GM12878 (cell line): ENCODE measurements around the gene PRDM2. TPM values are rescaled to one million over a fixed set of nuclear protein-coding genes. Genes with fewer than 3 reads are reported as not detected.

ENCODE experiments used
- ATAC-seq: fragments of 200-7000 bp; cut with Tn5 transposase; 3 replicates; pipeline ENCODE4 v1.9.1; 2020; ENCODE audit warnings: mild to moderate bottlenecking, moderate library complexity
- BruUV-seq: library from RNA; stranded (reverse); fragments of 400-500 nt; replicated peaks from 2 replicates; lab custom pipeline; 2021; lab: Mats Ljungman, UMichigan
- CTCF ChIA-PET: fragments of 300-600 bp; sonication (Branson Sonifier 250); formaldehyde crosslinking; extraction: SDS; loops from one replicate; lab custom pipeline; 2021; ENCODE audit warnings: inconsistent platforms; lab: Yijun Ruan, JAX
- POLR2A ChIA-PET: fragments of 350-600 bp; formaldehyde crosslinking; extraction: SDS; loops from one replicate; lab custom pipeline; 2021; ENCODE audit warnings: inconsistent platforms; lab: Charles Lee
- RAD21 ChIA-PET: fragments of 300-600 bp; sonication (Branson Sonifier 250); formaldehyde crosslinking; loops from one replicate; lab custom pipeline; 2023; ENCODE audit warnings: antibody characterized with exemption; ENCODE audit not compliant: unreplicated experiment; lab: Charles Lee
- SMC1A ChIA-PET: fragments of 300-600 bp; sonication (Branson Sonifier 250); formaldehyde crosslinking; loops from one replicate; lab custom pipeline; 2023; ENCODE audit not compliant: unreplicated experiment, uncharacterized antibody; lab: Charles Lee
- DNase-seq: peaks from one replicate; pipeline ENCODE4 v3.0.0-alpha.2; 2011; ENCODE audit warnings: low read depth, low spot score
- FAIRE-seq: peaks from 3 replicates; lab custom pipeline; 2011; peaks lifted over from hg19 to GRCh38; lab: Jason Lieb, UNC
- H2AFZ ChIP-seq: 2 replicates; pipeline ENCODE4 v1.6.0; 2011; ENCODE audit warnings: low read depth, low read length, control low read depth; ENCODE audit not compliant: control insufficient read depth
- H3K27ac ChIP-seq: 2 replicates; pipeline ENCODE4 v1.5.1; 2011; ENCODE audit warnings: control low read depth; ENCODE audit not compliant: control insufficient read depth, insufficient read depth
- H3K27me3 ChIP-seq, 2 experiments: replicated peaks in 1 of 2; 2 replicates each; pipeline versions ENCODE4 v1.6.0 to v1.6.1; 2011; ENCODE audit warnings: low read length in 1 of 2; ENCODE audit not compliant: control insufficient read depth in 2 of 2, insufficient read depth in 2 of 2
- H3K36me3 ChIP-seq, 2 experiments: 2 replicates each; pipeline ENCODE4 v1.5.1; 2011; ENCODE audit warnings: low read length in 1 of 2; ENCODE audit not compliant: control insufficient read depth in 2 of 2, insufficient read depth in 2 of 2
- H3K4me1 ChIP-seq: 2 replicates; pipeline ENCODE4 v1.6.1; 2011; ENCODE audit warnings: mild to moderate bottlenecking, low read length, moderate library complexity, mixed read lengths; ENCODE audit not compliant: control insufficient read depth, insufficient read depth
- H3K4me2 ChIP-seq: 2 replicates; pipeline ENCODE4 v1.6.0; 2011; ENCODE audit warnings: control low read depth; ENCODE audit not compliant: control insufficient read depth, insufficient read depth
- H3K4me3 ChIP-seq: fragments of 200-600 bp; sonication (generic); 2 replicates; pipeline ENCODE4 v1.5.1; 2016
- H3K79me2 ChIP-seq: 2 replicates; pipeline ENCODE4 v1.6.0; 2011; ENCODE audit warnings: low read length; ENCODE audit not compliant: control insufficient read depth, insufficient read depth
- H3K9ac ChIP-seq: 2 replicates; pipeline ENCODE4 v1.8.0; 2011; ENCODE audit warnings: low read length, control low read depth, mixed read lengths; ENCODE audit not compliant: control insufficient read depth, insufficient read depth
- H3K9me3 ChIP-seq: replicated peaks from 3 replicates; pipeline ENCODE4 v1.5.1; 2011; ENCODE audit warnings: mild to moderate bottlenecking, low read length; ENCODE audit not compliant: control insufficient read depth, insufficient read depth
- H4K20me1 ChIP-seq: 2 replicates; pipeline ENCODE4 v1.6.0; 2011; ENCODE audit not compliant: control insufficient read depth, insufficient read depth
- ASH2L ChIP-seq: fragments of 300-600, 200-600 bp; sonication (generic); IDR thresholded peaks from 2 replicates; pipeline ENCODE4 v1.6.1; 2017; ENCODE audit warnings: low read depth, mild to moderate bottlenecking, borderline replicate concordance
- ATF7 ChIP-seq: fragments of 450-650 bp; IDR thresholded peaks from 2 replicates; pipeline ENCODE4 v1.6.1; 2016; ENCODE audit warnings: low read depth, mild to moderate bottlenecking
- EGR1 ChIP-seq, 2 experiments: IDR thresholded peaks; 1 replicate in 1 of 2; 2 replicates in 1 of 2; pipeline ENCODE4 v1.6.1; 2011 to 2012; ENCODE audit warnings: low read depth in 2 of 2, low read length in 2 of 2, borderline replicate concordance in 1 of 2, mild to moderate bottlenecking in 1 of 2, moderate library complexity in 1 of 2
- LARP7 ChIP-seq: fragments of 450-650 bp; IDR thresholded peaks from 2 replicates; pipeline ENCODE4 v1.6.1; 2017; ENCODE audit warnings: mild to moderate bottlenecking
- MEF2B ChIP-seq: fragments of 450-650 bp; IDR thresholded peaks from 2 replicates; pipeline ENCODE4 v1.6.1; 2018; ENCODE audit warnings: mild to moderate bottlenecking, moderate library complexity; ENCODE audit not compliant: partially characterized antibody, poor library complexity, severe bottlenecking
- NFIC ChIP-seq: IDR thresholded peaks from 2 replicates; pipeline ENCODE4 v1.6.1; 2012; ENCODE audit warnings: low read depth, mild to moderate bottlenecking, inconsistent platforms, low read length, moderate library complexity
- NFXL1 ChIP-seq: fragments of 450-650 bp; IDR thresholded peaks from 2 replicates; pipeline ENCODE4 v1.6.1; 2017; ENCODE audit warnings: antibody characterized with exemption, mild to moderate bottlenecking, borderline replicate concordance
- NR2F1 ChIP-seq: fragments of 450-650 bp; conservative IDR thresholded peaks from 2 replicates; pipeline ENCODE4 v1.6.1; 2017; ENCODE audit warnings: mild to moderate bottlenecking
- PAX8 ChIP-seq: fragments of 450-650 bp; IDR thresholded peaks from 2 replicates; pipeline ENCODE4 v1.6.1; 2017; ENCODE audit warnings: mild to moderate bottlenecking, moderate library complexity
- POLR2AphosphoS2 ChIP-seq: IDR thresholded peaks from 2 replicates; pipeline ENCODE4 v1.6.1; 2011; ENCODE audit warnings: low read depth, mild to moderate bottlenecking, low read length, improper control_type of control experiment, moderate library complexity
- RAD51 ChIP-seq: fragments of 450-650 bp; IDR thresholded peaks from 2 replicates; pipeline ENCODE4 v1.6.1; 2016; ENCODE audit warnings: moderate library complexity, mild to moderate bottlenecking, inconsistent platforms
- SIN3A ChIP-seq: IDR thresholded peaks from 2 replicates; pipeline ENCODE4 v1.6.1; 2012; ENCODE audit warnings: low read depth, low read length, improper control_type of control experiment
- SREBF2 ChIP-seq: IDR thresholded peaks from 2 replicates; pipeline ENCODE4 v1.6.1; 2012; ENCODE audit warnings: mild to moderate bottlenecking, low read length
- SRF ChIP-seq, 2 experiments: IDR thresholded peaks; 2 replicates each; pipeline ENCODE4 v1.6.1; 2011; ENCODE audit warnings: low read depth in 2 of 2, low read length in 2 of 2, mild to moderate bottlenecking in 1 of 2, moderate library complexity in 1 of 2
- STAT3 ChIP-seq: IDR thresholded peaks from 2 replicates; pipeline ENCODE4 v1.6.1; 2011; ENCODE audit warnings: low read depth, low read length, improper control_type of control experiment
- TCF12 ChIP-seq: IDR thresholded peaks from 2 replicates; pipeline ENCODE4 v1.6.1; 2011; ENCODE audit warnings: low read depth, mild to moderate bottlenecking, low read length
- ZNF384 ChIP-seq: IDR thresholded peaks from 2 replicates; pipeline ENCODE4 v1.6.1; 2012; ENCODE audit warnings: low read depth, mild to moderate bottlenecking, low read length, improper control_type of control experiment, borderline replicate concordance
- WGBS: methylation state at CpG from one replicate; pipeline ENCODE4 v1.1.6; 2016; ENCODE audit warnings: low lambda C conversion rate; ENCODE audit not compliant: insufficient replicate concordance, insufficient coverage; ENCODE audit errors: missing lambda C conversion rate; 5-methylcytosine and 5-hydroxymethylcytosine counted together
- in situ Hi-C: fragments of 300-500 bp; cut with MboI; formaldehyde crosslinking; loops from 9 replicates; pipeline ENCODE4 v1.14.3; 2018; ENCODE audit warnings: mixed read lengths
- intact Hi-C: fragments of 100-400 bp; cut with micrococcal nuclease; formaldehyde crosslinking; loops from one replicate; pipeline ENCODE4 v1.14.2; 2022; ENCODE audit not compliant: unreplicated experiment
- polyA plus RNA-seq, 11 experiments: library from polyadenylated mRNA; depleted of rRNA in 4 of 11; unstranded in 6 of 11; stranded (reverse) in 5 of 11; fragments of >200 nt; fragmentation: Nextera tagmentation in 4 of 11; fragmentation: Illumina TruSeq in 1 of 11; extraction: Ambion mirVana in 4 of 11; extraction: Trizol in 1 of 11; gene quantifications; 1 replicate in 1 of 11; 2 replicates in 10 of 11; pipeline versions ENCODE4 v1.2.1 to v1.2.3, GENCODE V29; 2011 to 2016; ENCODE audit warnings: inconsistent platforms in 2 of 11, missing spikeins in 2 of 11, low read depth in 1 of 11
- total RNA-seq, 4 experiments: library from RNA; depleted of rRNA in 3 of 4; stranded (reverse); fragments of >200 nt in 3 of 4; fragmentation: Illumina TruSeq in 1 of 4; extraction: Trizol in 1 of 4; gene quantifications; 2 replicates each; pipeline versions ENCODE4 v1.2.1 to v1.2.3, GENCODE V29; 2013 to 2021
- TF ChIP-seq, protein P1 (sequence below): fragments of 450-650 bp; IDR thresholded peaks from 2 replicates; pipeline ENCODE4 v1.6.1; 2017; ENCODE audit warnings: mild to moderate bottlenecking, moderate library complexity
- TF ChIP-seq, protein P2 (sequence below): fragments of 150-350 bp; IDR thresholded peaks from 2 replicates; pipeline ENCODE4 v1.6.1; 2016; ENCODE audit warnings: low read depth, low read length

Gene PRDM2
- total and polyA plus RNA-seq, 10 of the 15 experiments (the other 5 are each of a cell fraction or from before 2014, with no cell fraction given): 8.4 to 45.1 (median 23.5) TPM

DNA sequence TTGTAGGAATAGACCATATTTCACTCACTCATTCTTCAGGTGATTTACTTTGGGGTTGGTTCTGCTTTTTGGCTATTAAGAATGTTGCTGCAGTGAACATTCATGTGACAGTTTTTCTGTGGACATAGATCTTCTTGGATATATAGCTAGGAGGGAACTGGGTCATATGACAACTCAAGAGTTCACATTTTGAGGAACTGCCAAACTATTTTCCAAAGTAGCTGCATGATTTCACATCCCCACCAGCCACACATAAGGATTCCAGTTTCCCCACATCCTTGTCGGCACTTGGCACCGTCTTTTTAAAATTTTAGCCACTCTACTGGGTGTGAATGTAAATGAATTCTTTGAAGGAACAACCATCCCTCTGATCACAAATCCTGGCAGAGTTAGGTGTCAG is 126.0 kb downstream of the PRDM2 start:
- ATAC-seq: no peak
- Histone ChIP-seq H3K4me1 (no peaks in the 10 kb centered on the region), H3K27ac (no peak overlapping the region), H3K4me2 (no peak overlapping the region), H4K20me1 (no peaks in the 10 kb centered on the region), H3K9me3 (no peaks in the 10 kb centered on the region), H3K9ac (no peak overlapping the region), H3K79me2 (no peaks in the 10 kb centered on the region), H2AFZ (no peak overlapping the region), H3K36me3 (no peaks in the 10 kb centered on the region), H3K27me3 (no peaks in the 10 kb centered on the region; a peak in 1 of 4 replicates), H3K4me3 (no peak overlapping the region)
- RAD21 ChIA-PET: no interaction called here
- in situ Hi-C loops (loop anchor here (5.0 kb wide), 1 partner anchor 131 kb away; no protein-coding TSS in a partner anchor), intact Hi-C loops (no loop called here)
- DNase-seq: no peak
- POLR2A ChIA-PET: no interaction called here
- FAIRE-seq: no peak
- CTCF ChIA-PET: interaction anchor here (0.8 to 1.2 kb wide), 3 partner anchors 10 to 17 kb away, joined by 3 read pairs; no protein-coding TSS in a partner anchor
- no TSS peak for BruUV-seq
- TF ChIP-seq STAT3: no peak
- no peak for TF ChIP-seq ASH2L
- no peak for TF ChIP-seq POLR2AphosphoS2
- TF ChIP-seq LARP7: no peak
- TF ChIP-seq, protein P1, sequence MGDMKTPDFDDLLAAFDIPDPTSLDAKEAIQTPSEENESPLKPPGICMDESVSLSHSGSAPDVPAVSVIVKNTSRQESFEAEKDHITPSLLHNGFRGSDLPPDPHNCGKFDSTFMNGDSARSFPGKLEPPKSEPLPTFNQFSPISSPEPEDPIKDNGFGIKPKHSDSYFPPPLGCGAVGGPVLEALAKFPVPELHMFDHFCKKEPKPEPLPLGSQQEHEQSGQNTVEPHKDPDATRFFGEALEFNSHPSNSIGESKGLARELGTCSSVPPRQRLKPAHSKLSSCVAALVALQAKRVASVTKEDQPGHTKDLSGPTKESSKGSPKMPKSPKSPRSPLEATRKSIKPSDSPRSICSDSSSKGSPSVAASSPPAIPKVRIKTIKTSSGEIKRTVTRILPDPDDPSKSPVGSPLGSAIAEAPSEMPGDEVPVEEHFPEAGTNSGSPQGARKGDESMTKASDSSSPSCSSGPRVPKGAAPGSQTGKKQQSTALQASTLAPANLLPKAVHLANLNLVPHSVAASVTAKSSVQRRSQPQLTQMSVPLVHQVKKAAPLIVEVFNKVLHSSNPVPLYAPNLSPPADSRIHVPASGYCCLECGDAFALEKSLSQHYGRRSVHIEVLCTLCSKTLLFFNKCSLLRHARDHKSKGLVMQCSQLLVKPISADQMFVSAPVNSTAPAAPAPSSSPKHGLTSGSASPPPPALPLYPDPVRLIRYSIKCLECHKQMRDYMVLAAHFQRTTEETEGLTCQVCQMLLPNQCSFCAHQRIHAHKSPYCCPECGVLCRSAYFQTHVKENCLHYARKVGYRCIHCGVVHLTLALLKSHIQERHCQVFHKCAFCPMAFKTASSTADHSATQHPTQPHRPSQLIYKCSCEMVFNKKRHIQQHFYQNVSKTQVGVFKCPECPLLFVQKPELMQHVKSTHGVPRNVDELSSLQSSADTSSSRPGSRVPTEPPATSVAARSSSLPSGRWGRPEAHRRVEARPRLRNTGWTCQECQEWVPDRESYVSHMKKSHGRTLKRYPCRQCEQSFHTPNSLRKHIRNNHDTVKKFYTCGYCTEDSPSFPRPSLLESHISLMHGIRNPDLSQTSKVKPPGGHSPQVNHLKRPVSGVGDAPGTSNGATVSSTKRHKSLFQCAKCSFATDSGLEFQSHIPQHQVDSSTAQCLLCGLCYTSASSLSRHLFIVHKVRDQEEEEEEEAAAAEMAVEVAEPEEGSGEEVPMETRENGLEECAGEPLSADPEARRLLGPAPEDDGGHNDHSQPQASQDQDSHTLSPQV: no peak
- TF ChIP-seq EGR1 (IDR thresholded peaks at IDR 0.05; ENCODE audit: borderline replicate concordance in 1 of 2, low read depth in 2 of 2, low read length in 2 of 2): no peak
- TF ChIP-seq NFIC: no peak
- TF ChIP-seq, protein P2, sequence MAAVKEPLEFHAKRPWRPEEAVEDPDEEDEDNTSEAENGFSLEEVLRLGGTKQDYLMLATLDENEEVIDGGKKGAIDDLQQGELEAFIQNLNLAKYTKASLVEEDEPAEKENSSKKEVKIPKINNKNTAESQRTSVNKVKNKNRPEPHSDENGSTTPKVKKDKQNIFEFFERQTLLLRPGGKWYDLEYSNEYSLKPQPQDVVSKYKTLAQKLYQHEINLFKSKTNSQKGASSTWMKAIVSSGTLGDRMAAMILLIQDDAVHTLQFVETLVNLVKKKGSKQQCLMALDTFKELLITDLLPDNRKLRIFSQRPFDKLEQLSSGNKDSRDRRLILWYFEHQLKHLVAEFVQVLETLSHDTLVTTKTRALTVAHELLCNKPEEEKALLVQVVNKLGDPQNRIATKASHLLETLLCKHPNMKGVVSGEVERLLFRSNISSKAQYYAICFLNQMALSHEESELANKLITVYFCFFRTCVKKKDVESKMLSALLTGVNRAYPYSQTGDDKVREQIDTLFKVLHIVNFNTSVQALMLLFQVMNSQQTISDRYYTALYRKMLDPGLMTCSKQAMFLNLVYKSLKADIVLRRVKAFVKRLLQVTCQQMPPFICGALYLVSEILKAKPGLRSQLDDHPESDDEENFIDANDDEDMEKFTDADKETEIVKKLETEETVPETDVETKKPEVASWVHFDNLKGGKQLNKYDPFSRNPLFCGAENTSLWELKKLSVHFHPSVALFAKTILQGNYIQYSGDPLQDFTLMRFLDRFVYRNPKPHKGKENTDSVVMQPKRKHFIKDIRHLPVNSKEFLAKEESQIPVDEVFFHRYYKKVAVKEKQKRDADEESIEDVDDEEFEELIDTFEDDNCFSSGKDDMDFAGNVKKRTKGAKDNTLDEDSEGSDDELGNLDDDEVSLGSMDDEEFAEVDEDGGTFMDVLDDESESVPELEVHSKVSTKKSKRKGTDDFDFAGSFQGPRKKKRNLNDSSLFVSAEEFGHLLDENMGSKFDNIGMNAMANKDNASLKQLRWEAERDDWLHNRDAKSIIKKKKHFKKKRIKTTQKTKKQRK: no peak
- TF ChIP-seq MEF2B: no peak
- no peak for TF ChIP-seq ZNF384
- no peak for TF ChIP-seq SREBF2
- no peak for TF ChIP-seq SRF (IDR thresholded peaks at IDR 0.05; ENCODE audit: low read depth in 2 of 2, low read length in 2 of 2)
- no peak for TF ChIP-seq SIN3A
- TF ChIP-seq PAX8: no peak
- TF ChIP-seq NFXL1: no peak
- TF ChIP-seq TCF12: no peak
- no peak for TF ChIP-seq ATF7
- TF ChIP-seq NR2F1: no peak
- no peak for TF ChIP-seq RAD51
- SMC1A ChIA-PET: interaction anchor here (1.2 kb wide), 1 partner anchor 33 kb away, joined by 3 read pairs; no protein-coding TSS in a partner anchor
- 93% methylated on average over 2 of the region's 2 CpGs for WGBS
